GM19023 (cell line): ENCODE results near the gene CHMP4A.

Source experiments
- ATAC-seq: cut with Tn5 transposase; IDR thresholded peaks from one replicate; pipeline ENCODE4 v1.9.1; 2021; ENCODE audit warnings: mild to moderate bottlenecking, moderate library complexity; ENCODE audit not compliant: unreplicated experiment

The CHMP4A gene

GRCh38 chr14:24182110-24182882, 31.0 kb downstream of the CHMP4A start:
- ATAC-seq, result no peak

GRCh38 chr14:24181371-24182077, 31.8 kb downstream of the CHMP4A start:
- ATAC-seq, result no peak

DNA sequence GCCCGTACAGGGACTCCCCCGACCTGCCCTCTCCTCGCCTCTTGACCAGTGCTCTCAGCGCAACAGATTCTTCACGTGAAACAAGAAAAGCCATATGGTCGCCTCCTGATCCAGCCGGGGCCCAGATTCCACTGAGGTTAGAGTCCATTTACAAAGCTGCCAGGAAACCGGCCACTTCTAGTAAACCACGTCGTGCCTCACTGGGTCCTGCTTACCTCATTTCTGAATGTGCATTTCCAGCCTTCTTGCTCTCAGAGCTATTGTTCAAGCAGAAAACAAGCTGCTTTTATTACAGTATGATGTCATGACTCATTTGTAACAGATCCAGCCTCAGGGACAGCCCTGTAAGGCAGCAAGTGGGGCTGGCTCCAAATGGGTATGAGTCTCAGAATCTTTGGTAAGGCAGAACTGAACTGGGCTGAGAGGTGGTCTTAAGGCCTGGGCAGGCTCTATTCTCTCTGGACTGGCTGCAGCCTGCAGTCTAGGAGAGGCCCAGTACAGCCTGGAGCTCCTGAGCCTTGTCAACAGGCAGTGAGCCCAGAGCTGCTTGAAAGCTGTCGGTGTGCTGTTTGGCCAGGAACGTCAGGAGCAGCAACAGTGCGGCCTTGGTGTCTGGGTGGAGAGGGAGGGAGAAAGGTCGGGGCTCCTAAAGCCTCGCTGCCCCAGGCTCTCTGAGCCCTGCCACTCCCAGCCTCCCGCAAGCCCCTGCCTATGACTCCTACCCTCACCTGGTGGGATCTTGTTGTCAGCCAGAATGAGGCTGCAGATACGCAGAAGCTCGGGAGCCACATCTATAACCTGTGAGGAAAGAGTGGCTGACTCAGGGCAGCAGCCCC, 33.1 kb downstream of the CHMP4A start:
- no peak for ATAC-seq

GRCh38 chr14:24179294-24179960, 33.9 kb downstream of the CHMP4A start:
- ATAC-seq, result no peak

DNA sequence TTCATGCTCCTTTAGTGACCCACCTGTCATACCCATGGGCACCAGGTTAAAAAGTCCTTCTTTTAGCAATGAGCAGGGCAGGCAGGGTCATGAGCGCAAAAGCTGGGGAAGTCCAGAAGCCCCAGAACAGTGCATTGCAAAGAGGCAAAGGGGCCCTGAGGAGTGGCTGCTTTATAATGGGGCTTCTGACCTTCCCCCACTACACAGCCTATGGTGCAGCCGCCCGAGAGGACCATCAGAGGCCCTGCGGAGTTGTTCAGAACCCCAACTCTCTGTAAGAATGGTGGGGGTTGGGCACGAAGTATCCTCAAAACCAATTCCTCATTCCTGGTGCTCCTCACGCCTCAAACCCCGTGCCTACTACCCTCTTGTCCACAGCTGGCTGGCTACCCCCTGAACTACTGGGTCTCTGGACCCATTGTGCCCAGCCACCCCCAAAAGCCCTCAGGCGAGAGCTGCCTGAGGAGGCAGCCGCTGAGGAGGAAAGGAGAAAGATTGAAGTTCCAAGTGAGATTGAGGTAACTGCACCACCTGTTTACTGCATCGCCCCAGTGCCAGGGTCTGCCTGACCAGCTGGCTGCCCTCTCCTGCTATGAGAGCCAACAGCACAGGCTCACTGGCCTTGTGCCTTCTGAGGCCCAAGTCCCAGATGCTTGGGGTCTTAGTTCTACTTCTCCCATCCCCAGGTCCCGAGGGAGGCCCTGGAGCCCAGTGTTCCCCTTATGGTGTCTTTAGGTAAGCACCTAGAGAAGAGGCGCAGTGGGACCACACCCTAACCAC, 34.7 kb downstream of the CHMP4A start:
- no peak for ATAC-seq

DNA sequence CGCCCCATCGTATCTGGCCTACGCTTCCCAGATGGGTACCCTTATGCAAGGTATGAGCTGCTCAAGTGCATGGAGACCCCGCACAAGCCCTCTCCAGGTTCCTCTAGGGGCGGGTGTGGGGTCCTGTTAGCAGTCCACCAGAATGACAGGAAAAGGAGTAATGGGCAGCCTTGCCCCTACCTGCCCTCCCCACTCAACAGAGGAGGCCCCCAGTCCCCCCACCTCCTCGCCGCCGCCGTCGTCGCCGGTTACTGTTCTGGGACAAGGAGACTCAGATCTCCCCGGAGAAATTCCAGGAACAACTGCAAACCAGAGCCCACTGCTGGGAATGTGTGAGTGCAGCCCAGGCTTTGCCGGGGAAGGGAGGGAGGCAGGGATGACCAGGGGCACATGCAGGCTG, 35.4 kb downstream of the CHMP4A start:
- no peak for ATAC-seq

- ATAC-seq, result no peak
Measured at GRCh38 chr14:24177041-24177825, 36.1 kb downstream of the CHMP4A start.

DNA sequence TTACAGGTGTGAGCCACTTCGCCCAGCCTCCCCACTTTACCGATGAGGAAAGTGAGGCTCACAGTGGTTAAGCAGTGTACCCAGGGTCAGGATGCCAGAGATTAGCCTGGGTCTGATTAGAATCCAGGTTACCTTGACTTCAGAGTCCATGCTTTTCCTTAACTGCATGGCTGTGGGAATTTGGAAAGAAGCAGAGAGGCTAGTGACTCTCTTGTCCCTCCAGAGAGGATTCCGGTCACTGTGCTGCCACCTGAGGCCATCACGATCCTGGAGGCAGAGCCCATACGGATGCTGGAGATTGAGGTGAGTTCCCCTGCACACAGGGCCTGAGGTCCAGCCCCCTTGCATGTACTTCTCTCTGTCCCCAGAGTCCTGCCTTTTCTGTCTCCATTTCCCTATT, 36.7 kb downstream of the CHMP4A start:
- ATAC-seq, result no peak

DNA sequence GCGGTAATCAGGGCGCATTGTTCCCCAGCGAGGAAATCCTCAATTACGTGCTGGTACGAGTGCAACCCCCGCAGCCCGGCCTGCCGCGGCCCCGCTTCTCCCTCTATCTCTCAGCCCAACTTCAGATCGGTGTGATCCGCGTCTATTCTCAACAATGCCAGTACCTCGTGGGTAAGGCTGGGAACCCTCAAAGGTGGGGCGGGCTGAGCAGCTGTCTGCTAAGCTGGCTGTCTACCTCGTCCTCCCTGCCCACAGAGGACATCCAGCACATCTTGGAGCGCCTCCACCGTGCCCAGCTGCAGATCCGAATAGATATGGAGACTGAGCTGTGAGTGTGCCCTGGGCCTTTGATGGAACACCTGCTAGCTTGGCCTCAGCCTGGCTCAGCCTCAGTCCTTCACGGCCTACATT, 40.4 kb downstream of the CHMP4A start:
- no peak for ATAC-seq

GRCh38 chr14:24172261-24172860, 40.9 kb downstream of the CHMP4A start:
- ATAC-seq, result no peak

DNA sequence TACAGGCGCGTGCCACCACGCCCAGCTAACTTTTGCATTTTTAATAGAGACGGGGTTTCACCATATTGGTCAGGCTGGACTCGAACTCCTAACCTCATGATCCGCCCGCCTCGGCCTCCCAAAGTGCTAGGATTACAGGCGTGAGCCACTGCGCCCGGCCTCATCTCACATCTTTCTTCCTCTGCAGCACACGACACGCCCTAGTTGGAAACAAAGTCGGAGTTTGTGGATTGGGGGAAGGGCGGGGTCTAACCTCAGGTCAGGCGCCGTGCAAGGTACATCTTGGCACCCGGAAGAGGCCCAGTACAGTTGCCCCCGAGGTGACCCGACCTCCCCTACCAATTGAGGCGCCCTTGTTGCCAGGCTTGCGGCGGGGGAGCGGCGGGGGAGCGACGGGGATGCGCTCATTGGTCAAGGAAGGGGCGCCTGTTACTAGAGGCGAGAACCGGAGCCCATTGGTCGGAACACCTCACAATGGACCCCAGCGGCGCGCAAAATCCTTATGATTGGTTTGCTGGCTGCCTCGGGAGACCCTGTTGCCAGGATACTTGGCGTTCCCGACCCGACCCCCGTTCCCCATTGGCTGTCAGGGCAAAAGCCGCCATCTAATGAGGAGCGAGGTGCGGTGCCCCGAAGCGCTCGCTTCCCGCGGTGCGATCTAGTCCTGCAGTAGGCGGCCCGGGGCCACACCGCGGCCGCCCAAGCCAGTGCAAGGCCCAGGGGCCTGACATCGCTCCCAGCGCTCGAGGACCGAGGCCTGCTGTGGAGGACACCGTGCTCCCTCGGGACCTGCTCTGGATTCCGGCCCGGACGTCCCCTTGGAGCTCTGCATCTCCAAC, 41.6 kb downstream of the CHMP4A start, which contains the start of gene REC8:
REC8 (plus strand) TSS at position 659 of the 839 bp plus-strand sequence. CDS start 473 bp downstream, outside the sequence.
- ATAC-seq, result peak; percentile 83

GRCh38 chr14:24167469-24168114, 45.7 kb downstream of the CHMP4A start:
- no peak for ATAC-seq

DNA sequence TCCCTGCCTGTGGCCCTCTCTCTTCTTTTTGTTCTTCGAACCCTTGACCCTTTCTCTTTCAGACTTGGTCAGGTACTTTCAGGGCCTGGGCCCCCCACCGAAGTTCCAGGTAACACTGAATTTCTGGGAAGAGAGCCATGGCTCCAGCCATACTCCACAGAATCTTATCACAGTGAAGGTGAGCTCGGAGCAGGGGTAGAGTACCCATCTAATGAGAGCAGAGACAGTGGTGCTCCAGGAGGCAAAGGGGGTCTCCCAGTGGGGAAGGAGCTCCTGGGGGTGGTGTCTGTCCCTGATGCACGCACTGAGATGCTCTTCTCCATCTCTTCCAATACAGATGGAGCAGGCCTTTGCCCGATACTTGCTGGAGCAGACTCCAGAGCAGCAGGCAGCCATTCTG, 47.5 kb downstream of the CHMP4A start:
- ATAC-seq, result no peak

DNA sequence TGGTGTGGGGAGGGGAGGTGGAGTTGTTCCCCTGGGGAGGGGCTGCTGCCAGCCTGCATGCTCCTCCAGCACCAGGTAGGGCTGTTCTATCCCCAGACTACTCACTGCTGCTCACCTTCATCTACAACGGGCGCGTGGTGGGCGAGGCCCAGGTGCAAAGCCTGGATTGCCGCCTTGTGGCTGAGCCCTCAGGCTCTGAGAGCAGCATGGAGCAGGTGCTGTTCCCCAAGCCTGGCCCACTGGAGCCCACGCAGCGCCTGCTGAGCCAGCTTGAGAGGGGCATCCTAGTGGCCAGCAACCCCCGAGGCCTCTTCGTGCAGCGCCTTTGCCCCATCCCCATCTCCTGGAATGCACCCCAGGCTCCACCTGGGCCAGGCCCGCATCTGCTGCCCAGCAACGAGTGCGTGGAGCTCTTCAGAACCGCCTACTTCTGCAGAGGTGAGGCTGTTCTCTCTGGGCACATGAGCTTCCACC, 48.7 kb downstream of the CHMP4A start:
- ATAC-seq, result no peak

GRCh38 chr14:24162093-24162492, 51.2 kb downstream of the CHMP4A start:
- no peak for ATAC-seq

- ATAC-seq, result peak; percentile 83
Measured at GRCh38 chr14:24160850-24161804, 52.2 kb downstream of the CHMP4A start, which contains the start of gene IRF9. Gene IRF9, plus strand, starts transcription at chr14:24161265. Its CDS starts 880 bp downstream, at chr14:24162145.
